Naive thymus-derived CD4-positive, alpha-beta T cell (primary cell): ENCODE results near the gene APH1A. TPM values are rescaled to one million over a fixed set of nuclear protein-coding genes. Genes with fewer than 3 reads are reported as not detected.
A peak's percentile ranks its signal among the peaks of the same experiment; 100 is the strongest.

Experiments
- ATAC-seq: fragments of 150-1000 bp; cut with Tn5 transposase; 2 replicates; pipeline ENCODE4 v1.10.0; 2021; ENCODE audit warnings: mild to moderate bottlenecking, moderate library complexity
- CTCF ChIA-PET: fragments of 350-600 bp; sonication (Branson Sonifier 250); formaldehyde crosslinking; loops from one replicate; lab custom pipeline; 2021; ENCODE audit warnings: antibody characterized with exemption; lab: Charles Lee
- POLR2A ChIA-PET: fragments of 350-600 bp; sonication (Branson Sonifier 250); formaldehyde crosslinking; loops from one replicate; lab custom pipeline; 2021; ENCODE audit warnings: antibody characterized with exemption, inconsistent platforms; lab: Charles Lee
- DNase-seq, 9 donors: peaks; one replicate each; pipeline versions ENCODE4 v3.0.0 to v3.0.0-alpha.2; 2020 to 2022; ENCODE audit warnings: mixed read lengths in 1 of 9
- H3K27ac ChIP-seq: one replicate; pipeline ENCODE4 v1.7.0; 2013; ENCODE audit warnings: mild to moderate bottlenecking, low read depth, low read length, moderate library complexity
- H3K27me3 ChIP-seq, 2 donors: one replicate each; pipeline ENCODE4 v1.7.0; 2013; ENCODE audit warnings: low read length in 2 of 2, mild to moderate bottlenecking in 2 of 2, moderate library complexity in 2 of 2; ENCODE audit not compliant: control insufficient read depth in 2 of 2, insufficient read depth in 2 of 2
- H3K36me3 ChIP-seq, 3 experiments: 1 replicate in 2 of 3; 2 replicates in 1 of 3; pipeline ENCODE4 v1.7.0; 2013; ENCODE audit warnings: low read length in 3 of 3, mild to moderate bottlenecking in 3 of 3, moderate library complexity in 1 of 3; ENCODE audit not compliant: insufficient read depth in 3 of 3, control insufficient read depth in 2 of 3
- H3K4me1 ChIP-seq, 2 donors: one replicate each; pipeline ENCODE4 v1.7.0; 2013; ENCODE audit warnings: low read length in 2 of 2, mild to moderate bottlenecking in 2 of 2, moderate library complexity in 1 of 2; ENCODE audit not compliant: control insufficient read depth in 2 of 2, insufficient read depth in 2 of 2
- H3K4me3 ChIP-seq: 2 replicates; pipeline ENCODE4 v1.7.0; 2013; ENCODE audit warnings: mild to moderate bottlenecking, low read length
- H3K9me3 ChIP-seq, 3 experiments: 1 replicate in 2 of 3; 2 replicates in 1 of 3; pipeline ENCODE4 v1.7.0; 2013; ENCODE audit warnings: low read length in 3 of 3; ENCODE audit not compliant: control insufficient read depth in 2 of 3
- H3K27ac Mint-ChIP-seq, 9 donors: one replicate each; pipeline ENCODE4 v1.8.0; 2020 to 2022; ENCODE audit warnings: mixed read lengths in 9 of 9, mild to moderate bottlenecking in 8 of 9, moderate library complexity in 5 of 9, inconsistent platforms in 2 of 9
- H3K27me3 Mint-ChIP-seq, 5 donors: one replicate each; pipeline ENCODE4 v1.8.0; 2021 to 2022; ENCODE audit warnings: mixed read lengths in 5 of 5, mild to moderate bottlenecking in 1 of 5
- H3K36me3 Mint-ChIP-seq, 5 donors: one replicate each; pipeline ENCODE4 v1.8.0; 2020 to 2022; ENCODE audit warnings: mixed read lengths in 5 of 5, mild to moderate bottlenecking in 3 of 5, inconsistent platforms in 1 of 5
- H3K4me1 Mint-ChIP-seq, 7 donors: one replicate each; pipeline ENCODE4 v1.8.0; 2020 to 2022; ENCODE audit warnings: mixed read lengths in 7 of 7, mild to moderate bottlenecking in 3 of 7, inconsistent platforms in 1 of 7
- H3K4me3 Mint-ChIP-seq, 10 donors: one replicate each; pipeline ENCODE4 v1.8.0; 2020 to 2022; ENCODE audit warnings: mild to moderate bottlenecking in 10 of 10, mixed read lengths in 10 of 10, moderate library complexity in 6 of 10, inconsistent platforms in 2 of 10
- H3K9me3 Mint-ChIP-seq, 11 donors: one replicate each; pipeline ENCODE4 v1.8.0; 2020 to 2022; ENCODE audit warnings: mixed read lengths in 11 of 11, mild to moderate bottlenecking in 4 of 11, inconsistent platforms in 1 of 11, moderate library complexity in 1 of 11
- intact Hi-C, 2 donors: fragments of 100-400 bp; cut with micrococcal nuclease; formaldehyde crosslinking; loops; one replicate each; pipeline ENCODE4 v1.15.1; 2023
- polyA plus RNA-seq, 2 donors: library from polyadenylated mRNA; unstranded; fragments of 300-500 nt; fragmentation: Illumina TruSeq; gene quantifications; one replicate each; pipeline ENCODE4 v1.2.3, GENCODE V29; 2021
- total RNA-seq, 6 experiments: library from RNA in 5 of 6; stranded (reverse) in 5 of 6; gene quantifications; 1 replicate in 5 of 6; 2 replicates in 1 of 6; pipeline ENCODE4 v1.2.3 and lab custom pipeline; 2021 to 2026

APH1A gene
- total and polyA plus RNA-seq, 7 experiments from 2014 or later = 70.7 to 143 (median 121) TPM

GRCh38 chr1:150262388-150263320 lies 6.2 kb downstream of the APH1A start:
- DNase-seq = no peak
- Mint-ChIP-seq H3K27ac (peak overlapping the region in 7 of 9 donors; percentile 6 to 66 (median 48)), H3K4me3 (no peak overlapping the region), H3K4me1 (peaks cover 7 to 18% (median 11%) of the 10 kb centered on the region in 7 donors), H3K9me3 (peaks cover 0 to 3% (median 0%) of the 10 kb centered on the region in 11 donors), H3K27me3 (peaks cover 1 to 30% (median 10%) of the 10 kb centered on the region in 5 donors), H3K36me3 (peaks cover 0 to 22% (median 0%) of the 10 kb centered on the region in 5 donors)
- intact Hi-C loops = no loop called here
- no peak overlapping the region for H3K27ac ChIP-seq
- H3K27me3 ChIP-seq = peaks cover 0 to 4% of the 10 kb centered on the region in 2 donors
- ChIA-PET CTCF (interaction anchor here (0.5 kb wide), 1 partner anchor 13 kb away, joined by 4 read pairs; no protein-coding TSS in a partner anchor), POLR2A (interaction anchor here (0.5 to 1.6 kb wide), 5 partner anchors 19 to 79 kb away, joined by 3 to 6 read pairs (median 3); no protein-coding TSS in a partner anchor)
- H3K4me1 ChIP-seq = peaks cover 8 to 11% of the 10 kb centered on the region in 2 donors
- no peaks in the 10 kb centered on the region for H3K9me3 ChIP-seq
- H3K4me3 ChIP-seq = no peak overlapping the region
- peaks cover 14 to 30% (median 18%) of the 10 kb centered on the region in 3 experiments for H3K36me3 ChIP-seq
- ATAC-seq = no peak

- ChIA-PET CTCF (interaction anchor here (0.8 to 1.0 kb wide), 2 partner anchors 22 to 299 kb away, joined by 3 read pairs; no protein-coding TSS in a partner anchor), POLR2A (interaction anchor here (0.6 to 1.6 kb wide), 3 partner anchors 21 to 60 kb away, joined by 3 to 6 read pairs (median 3); partner anchors contain the start of gene PRPF3)
- Histone ChIP-seq H3K27me3 (peaks cover 0 to 10% of the 10 kb centered on the region in 2 donors), H3K4me3 (no peak overlapping the region), H3K27ac (no peak overlapping the region), H3K4me1 (peaks cover 0 to under 1% of the 10 kb centered on the region in 2 donors), H3K36me3 (peaks cover 7 to 20% (median 12%) of the 10 kb centered on the region in 3 experiments), H3K9me3 (no peaks in the 10 kb centered on the region)
- intact Hi-C loops = no loop called here
- Mint-ChIP-seq H3K4me1 (peaks cover 0 to 11% (median 7%) of the 10 kb centered on the region in 7 donors), H3K27me3 (peaks cover 12 to 43% (median 21%) of the 10 kb centered on the region in 5 donors), H3K36me3 (peaks cover 0 to 12% (median 0%) of the 10 kb centered on the region in 5 donors), H3K27ac (peak overlapping the region in 1 of 9 donors; percentile 48), H3K9me3 (peaks cover 0 to 3% (median 0%) of the 10 kb centered on the region in 11 donors), H3K4me3 (no peak overlapping the region)
- no peak for DNase-seq
- no peak for ATAC-seq
These were observed 7.4 kb downstream of the APH1A start for GRCh38 chr1:150261367-150261766.

- Histone ChIP-seq H3K36me3 (peaks cover 0 to 7% (median 0%) of the 10 kb centered on the region in 3 experiments), H3K27me3 (peaks cover 0 to 10% of the 10 kb centered on the region in 2 donors), H3K9me3 (no peaks in the 10 kb centered on the region), H3K27ac (no peak overlapping the region), H3K4me1 (peaks cover 6 to 8% of the 10 kb centered on the region in 2 donors), H3K4me3 (no peak overlapping the region)
- peaks cover 13 to 49% (median 26%) of the 10 kb centered on the region in 5 donors for H3K27me3 Mint-ChIP-seq
- H3K9me3 Mint-ChIP-seq = peaks cover 0 to 3% (median 0%) of the 10 kb centered on the region in 11 donors
- peaks cover 6 to 23% (median 15%) of the 10 kb centered on the region in 7 donors for H3K4me1 Mint-ChIP-seq
- DNase-seq (no peak), ATAC-seq (no peak)
- ChIA-PET POLR2A (interaction anchor here (1.1 kb wide), 1 partner anchor 26 kb away, joined by 3 read pairs; no protein-coding TSS in a partner anchor), CTCF (interaction anchor here (1.1 kb wide), 1 partner anchor 21 kb away, joined by 3 read pairs; no protein-coding TSS in a partner anchor)
- H3K36me3 Mint-ChIP-seq = peaks cover 0 to 4% (median 0%) of the 10 kb centered on the region in 5 donors
- no peak overlapping the region for H3K27ac Mint-ChIP-seq
- intact Hi-C loops = loop anchor here in 1 of 2 donors (5.0 kb wide), 1 partner anchor 257 kb away; the partner anchor contains the start of gene FALEC
- H3K4me3 Mint-ChIP-seq = peak overlapping the region in 1 of 10 donors; percentile 32
These were observed 8.8 kb downstream of the APH1A start for GRCh38 chr1:150259758-150260669.

GRCh38 chr1:150259217-150259616 lies 9.6 kb downstream of the APH1A start:
- Histone ChIP-seq H3K9me3 (no peaks in the 10 kb centered on the region), H3K27me3 (peaks cover 0 to 10% of the 10 kb centered on the region in 2 donors), H3K36me3 (no peaks in the 10 kb centered on the region), H3K4me3 (no peak overlapping the region), H3K4me1 (peaks cover 6 to 8% of the 10 kb centered on the region in 2 donors), H3K27ac (no peak overlapping the region)
- no peak overlapping the region for H3K4me3 Mint-ChIP-seq
- H3K9me3 Mint-ChIP-seq = peaks cover 0 to 3% (median 0%) of the 10 kb centered on the region in 11 donors
- POLR2A ChIA-PET = interaction anchor here (1.4 kb wide), 1 partner anchor 19 kb away, joined by 4 read pairs; no protein-coding TSS in a partner anchor
- DNase-seq = no peak
- intact Hi-C loops = loop anchor here in 1 of 2 donors (5.0 kb wide), 1 partner anchor 258 kb away; the partner anchor contains the start of gene FALEC
- CTCF ChIA-PET = no interaction called here
- H3K27ac Mint-ChIP-seq = peak overlapping the region in 1 of 9 donors; percentile 3
- peaks cover 6 to 23% (median 15%) of the 10 kb centered on the region in 7 donors for H3K4me1 Mint-ChIP-seq
- peaks cover 13 to 49% (median 26%) of the 10 kb centered on the region in 5 donors for H3K27me3 Mint-ChIP-seq
- no peak for ATAC-seq
- H3K36me3 Mint-ChIP-seq = no peaks in the 10 kb centered on the region

- POLR2A ChIA-PET = interaction anchor here (1.4 to 3.3 kb wide), 2 partner anchors 21 to 105 kb away, joined by 4 to 13 read pairs; partner anchors contain the start of gene RPRD2
- Mint-ChIP-seq H3K27ac (no peak within 1 kb of the TSS), H3K9me3 (peaks cover 0 to 3% (median 0%) of the 10 kb centered on the region in 11 donors)
These were observed 10.9 kb downstream of the APH1A start, which contains the start of gene CA14 for GRCh38 chr1:150257624-150258585. Gene CA14 (plus strand): TSS chr1:150257774. CDS start chr1:150258129, 355 bp downstream.

More at GRCh38 chr1:150257624-150258585, 10.9 kb downstream of the APH1A start, which contains the start of gene CA14:
- intact Hi-C loops = loop anchor here in 1 of 2 donors (2.0 to 5.0 kb wide), 2 partner anchors 259 to 303 kb away; partner anchors contain the start of gene FALEC
- Histone ChIP-seq H3K36me3 (no peaks in the 10 kb centered on the region), H3K4me1 (peaks cover 6 to 8% of the 10 kb centered on the region in 2 donors), H3K9me3 (no peaks in the 10 kb centered on the region), H3K4me3 (no peak within 1 kb of the TSS), H3K27me3 (peaks cover 0 to 10% of the 10 kb centered on the region in 2 donors), H3K27ac (no peak within 1 kb of the TSS)
- Mint-ChIP-seq H3K27me3 (peaks cover 13 to 57% (median 32%) of the 10 kb centered on the region in 5 donors), H3K4me1 (peaks cover 6 to 23% (median 15%) of the 10 kb centered on the region in 7 donors), H3K4me3 (peak within 1 kb of the TSS in 2 of 10 donors; percentile 59 to 78), H3K36me3 (no peaks in the 10 kb centered on the region)
- no peak for DNase-seq
- no peak for ATAC-seq
- CTCF ChIA-PET = interaction anchor here (0.6 to 0.8 kb wide), 3 partner anchors 24 to 302 kb away, joined by 3 read pairs; no protein-coding TSS in a partner anchor
